Right kidney (tissue), 1 donor: ENCODE measurements around the gene CECR2.
A peak's percentile ranks its signal among the peaks of the same experiment; 100 is the strongest.

Experiments
- DNase-seq: peaks from one replicate; pipeline ENCODE4 v3.0.0-alpha.2; 2016

CECR2 gene

DNA sequence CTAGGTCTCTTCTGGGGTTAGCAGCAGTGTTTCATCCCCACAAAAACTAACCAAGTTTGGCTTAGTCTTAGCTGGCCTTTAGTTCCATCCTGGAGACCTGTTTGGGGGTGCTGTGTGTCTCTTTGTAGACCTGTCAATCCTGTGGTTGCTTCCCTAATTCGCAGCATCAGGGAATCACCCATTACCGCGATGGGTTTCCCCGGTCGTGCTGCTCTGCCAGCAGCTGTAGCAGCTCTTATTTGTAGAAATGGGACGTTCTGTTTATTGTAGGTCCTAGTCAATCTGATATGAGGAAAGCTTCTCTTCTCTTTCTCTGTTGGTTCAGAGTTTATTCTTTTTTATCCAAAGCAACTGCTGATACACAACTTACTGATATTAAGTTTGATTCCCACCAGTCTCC, 91.6 kb downstream of the CECR2 start:
- no peak for DNase-seq

DNA sequence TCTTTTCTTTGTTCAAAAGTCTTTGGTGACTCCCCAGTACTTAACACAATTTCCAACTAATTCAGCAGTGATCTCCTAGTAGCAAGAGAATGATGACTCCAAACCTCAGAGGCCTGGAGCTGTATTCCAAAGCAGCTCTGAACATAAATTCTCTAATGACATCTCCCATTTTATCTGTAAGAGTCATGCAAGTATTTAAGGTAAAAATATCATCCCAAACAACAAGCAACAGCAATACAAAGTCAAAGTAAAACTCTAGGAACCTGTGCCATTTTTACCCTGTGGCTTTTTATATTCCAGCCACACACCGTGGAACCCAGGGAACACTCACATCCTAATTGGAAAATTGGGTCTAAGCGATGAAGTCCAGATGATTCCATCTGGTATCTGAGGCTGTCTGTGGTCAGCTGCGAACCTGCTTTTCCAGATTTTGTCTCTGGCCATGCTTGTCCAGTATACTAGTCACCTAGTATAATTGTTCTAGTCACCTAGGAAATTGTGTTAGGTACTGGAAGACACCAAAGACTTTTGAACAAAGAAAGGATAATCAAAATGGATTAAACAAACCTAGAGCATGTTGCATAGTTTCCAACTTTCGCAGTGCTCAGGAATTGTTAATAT, 101.7 kb downstream of the CECR2 start:
- DNase-seq: no peak

DNA sequence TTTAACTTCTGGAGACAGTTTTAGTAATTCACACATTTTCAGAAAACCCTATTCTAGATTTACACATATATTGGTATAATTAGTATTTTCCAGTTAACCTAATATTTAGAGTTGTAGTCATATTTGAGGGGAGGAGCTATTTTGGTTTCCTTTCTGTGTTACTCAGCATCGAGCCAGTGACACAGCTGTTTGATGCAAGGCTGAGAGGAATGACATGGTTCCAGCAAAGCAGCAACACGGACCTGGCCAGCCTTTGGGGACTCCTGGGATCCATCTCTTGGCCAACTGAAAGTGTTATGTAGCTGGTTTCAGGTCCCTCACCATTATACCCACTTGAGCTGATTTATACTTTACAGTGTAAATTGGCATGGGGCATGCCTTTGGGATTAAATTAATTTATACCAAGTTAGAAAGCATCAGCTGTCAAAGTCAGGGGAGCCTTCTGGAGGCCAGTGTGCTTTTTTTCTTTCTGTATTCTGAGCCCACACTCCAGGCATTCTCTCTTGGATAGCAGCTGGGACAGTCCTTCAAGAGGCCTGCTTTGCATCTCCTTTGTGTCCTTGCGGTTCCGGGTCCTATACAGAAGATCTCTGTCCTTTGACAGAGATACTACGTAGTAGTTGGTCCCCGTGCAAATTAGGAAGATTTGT, 102.8 kb downstream of the CECR2 start:
- no peak for DNase-seq

DNA sequence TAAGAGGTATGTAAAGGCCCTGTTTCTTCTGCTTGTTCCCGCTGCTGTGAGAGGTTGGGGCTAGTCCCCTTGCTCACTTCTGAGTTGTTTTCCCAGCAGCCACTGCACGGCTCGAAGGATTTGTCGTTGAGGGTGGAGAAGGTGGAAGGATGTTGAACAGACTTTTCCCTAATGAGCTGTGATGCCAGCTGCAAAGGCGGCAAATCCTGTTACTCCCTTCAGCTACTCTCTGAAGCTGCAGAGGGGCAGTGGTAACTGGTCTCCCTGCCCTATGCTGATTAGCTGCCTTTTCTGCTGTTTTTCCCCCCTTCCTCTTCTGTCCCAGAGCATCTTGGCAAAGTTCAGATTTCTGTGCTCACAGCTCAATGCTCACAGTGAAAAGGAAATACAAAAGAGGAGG, 103.7 kb downstream of the CECR2 start:
- no peak for DNase-seq

DNA sequence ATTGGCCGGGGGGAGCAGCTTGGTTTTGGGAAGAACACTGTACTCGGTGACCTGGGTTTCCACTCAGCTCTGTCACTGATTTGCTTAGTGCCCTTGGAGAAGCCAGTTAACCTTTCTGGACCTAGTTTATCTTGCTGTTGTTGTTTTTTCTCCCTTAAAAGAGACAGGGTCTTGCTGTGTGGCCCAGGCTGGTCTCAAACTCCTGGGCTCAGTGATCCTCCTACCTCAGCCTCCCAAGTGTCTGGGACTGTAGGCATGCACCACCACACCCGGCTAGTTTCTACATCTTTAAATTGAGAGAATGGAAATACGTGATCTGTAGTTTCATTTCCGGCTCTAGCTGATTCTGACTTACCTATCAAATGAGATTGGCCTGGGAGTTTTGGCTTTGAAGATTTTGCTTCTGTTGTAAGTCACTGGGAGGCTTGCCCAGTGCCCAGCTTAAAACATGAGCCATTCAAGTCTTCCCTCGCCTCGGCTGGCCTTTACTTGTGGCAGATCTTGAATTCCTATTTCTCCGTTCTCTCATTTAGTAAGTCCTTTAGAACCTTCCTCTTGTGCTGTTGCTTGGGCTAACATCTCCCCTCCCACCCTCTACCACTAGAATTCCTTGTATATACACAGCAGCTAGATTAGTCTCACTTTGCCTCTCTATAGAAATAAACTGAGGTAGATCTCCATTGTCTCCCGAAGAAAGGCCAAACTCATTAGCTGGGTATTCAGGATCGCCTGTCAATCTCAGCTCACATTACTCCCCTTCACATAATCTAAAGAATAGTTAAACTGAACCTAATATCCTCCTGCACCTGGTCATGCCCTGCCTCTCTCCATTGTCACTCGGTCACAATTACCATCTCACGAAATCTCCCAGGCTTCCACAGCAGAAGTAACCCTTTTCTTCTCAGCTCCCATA, 106.3 kb downstream of the CECR2 start:
- no peak for DNase-seq

DNA sequence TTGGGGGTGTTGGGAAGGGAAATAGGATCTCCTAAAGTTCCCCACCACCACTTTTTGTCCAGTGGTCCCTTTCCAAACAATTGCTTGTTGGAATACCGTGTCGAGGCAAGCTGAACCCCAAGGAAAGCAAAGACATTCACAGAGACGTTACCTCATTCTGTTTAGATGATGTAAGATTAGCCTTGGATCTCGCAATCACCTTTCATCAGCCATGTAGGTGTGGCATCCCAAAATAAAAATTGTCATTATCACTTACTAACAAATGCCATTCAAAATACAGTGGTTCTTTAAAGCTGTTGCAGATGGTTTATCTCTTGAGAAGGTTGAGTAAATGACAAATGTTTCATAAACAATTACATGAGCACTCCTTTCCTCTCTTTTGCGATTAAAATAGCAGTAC, 107.6 kb downstream of the CECR2 start:
- DNase-seq: no peak

DNA sequence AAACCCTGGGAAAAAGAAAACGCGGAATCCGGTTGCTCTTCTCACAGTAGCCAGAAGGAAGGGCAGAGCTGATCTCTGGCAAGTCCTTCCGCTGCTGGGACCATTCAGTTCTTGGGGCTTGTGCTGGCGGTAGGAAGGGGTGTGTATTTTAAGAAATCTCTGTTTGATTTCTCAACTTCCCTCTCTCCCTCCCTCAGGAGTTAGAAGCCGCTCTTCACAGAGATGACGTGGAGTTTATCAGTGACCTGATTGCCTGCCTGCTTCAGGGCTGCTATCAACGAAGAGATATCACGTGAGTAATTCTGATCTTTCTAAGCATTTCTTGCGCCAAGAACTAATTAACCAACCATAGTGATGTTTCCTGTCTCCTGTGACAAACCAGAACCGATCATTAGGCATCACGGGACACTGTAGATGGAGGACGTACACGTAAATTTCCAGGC, 108.2 kb downstream of the CECR2 start:
- DNase-seq: peak; percentile 19

DNA sequence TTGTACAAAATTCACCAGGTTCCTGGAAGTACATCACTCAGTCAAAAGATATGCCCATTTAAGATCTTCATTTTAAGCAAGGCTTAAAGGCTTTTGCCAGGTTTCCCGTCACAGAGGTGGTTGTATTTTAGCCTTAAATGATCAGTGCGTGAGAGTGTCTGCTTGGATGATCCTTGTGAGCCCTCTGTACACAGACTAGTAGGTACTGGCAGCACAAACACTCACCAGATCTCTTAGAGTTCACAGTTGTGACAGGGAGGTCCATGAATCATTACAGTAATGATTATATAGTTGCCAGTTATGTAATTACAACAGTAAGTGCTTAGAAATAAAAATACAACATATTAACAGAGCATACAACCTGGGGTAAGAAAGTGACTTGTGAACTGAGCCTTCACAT, 109.9 kb downstream of the CECR2 start:
- no peak for DNase-seq

DNA sequence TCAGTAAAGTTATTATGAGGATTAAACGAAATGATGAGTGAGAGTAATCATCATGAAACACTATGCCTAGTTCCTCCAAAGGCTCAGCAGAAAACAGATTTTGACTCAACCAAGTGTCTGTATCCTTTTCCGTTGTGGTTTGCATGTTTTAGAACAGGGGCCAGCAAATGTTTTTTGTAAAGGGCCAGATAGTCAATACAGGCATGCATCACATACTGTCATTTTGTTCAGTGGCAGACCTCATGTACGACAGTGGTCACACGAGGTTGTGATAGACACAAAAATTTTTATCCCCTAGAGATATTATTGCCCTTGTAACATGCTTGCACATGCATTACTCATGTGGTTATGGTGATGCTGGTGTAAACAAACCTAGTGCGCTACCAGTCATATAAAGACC, 112.2 kb downstream of the CECR2 start:
- DNase-seq: no peak

DNA sequence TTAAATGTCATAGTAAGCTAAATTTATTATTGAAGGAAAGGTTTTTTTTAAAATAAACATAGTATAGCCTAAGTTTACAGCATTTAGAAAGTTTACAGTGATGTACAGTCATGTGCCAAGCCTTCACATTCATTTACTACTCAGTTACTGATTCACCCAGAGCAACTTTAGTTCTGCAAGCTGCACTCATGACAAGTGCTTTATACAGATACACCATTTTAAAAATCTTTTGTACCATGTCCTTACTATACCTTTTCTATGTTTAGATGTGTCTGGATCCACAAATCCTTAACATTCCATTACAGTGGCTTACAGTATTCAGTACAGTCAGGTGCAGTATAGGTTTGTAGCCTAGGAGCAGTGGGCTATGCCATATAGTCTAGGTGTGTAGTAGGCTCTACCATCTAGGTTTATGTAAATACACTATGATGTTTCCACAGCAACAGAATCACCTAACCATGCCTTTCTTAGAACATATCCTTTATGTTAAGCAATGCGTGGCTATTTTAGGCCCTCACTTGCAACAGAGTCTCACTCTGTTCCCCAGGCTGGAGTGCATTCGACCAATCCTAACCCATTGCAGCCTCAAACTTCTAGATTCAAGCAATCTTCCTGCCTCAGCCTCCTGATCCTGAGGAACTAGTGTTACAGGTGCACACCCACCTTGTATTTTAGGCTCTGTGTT, 114.6 kb downstream of the CECR2 start:
- DNase-seq: peak; percentile 30

DNA sequence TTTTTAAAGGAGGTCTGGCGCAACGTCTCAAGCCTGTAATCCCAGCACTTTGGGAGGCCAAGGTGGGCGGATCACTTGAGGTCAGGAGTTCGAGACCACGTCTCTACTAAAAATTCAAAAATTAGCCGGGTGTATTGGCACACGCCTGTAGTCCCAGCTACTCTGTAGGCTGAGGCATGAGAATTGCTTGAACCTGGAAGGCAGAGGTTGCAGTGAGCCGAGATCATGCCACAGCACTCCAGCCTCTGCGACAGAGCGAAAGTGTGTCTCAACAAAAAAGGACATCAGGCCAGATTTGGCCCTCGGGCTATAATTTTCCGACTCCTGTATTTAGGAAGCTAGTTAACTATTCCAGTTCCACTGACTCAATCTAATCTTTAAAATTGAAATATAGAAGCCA, 115.3 kb downstream of the CECR2 start:
- DNase-seq: no peak

DNA sequence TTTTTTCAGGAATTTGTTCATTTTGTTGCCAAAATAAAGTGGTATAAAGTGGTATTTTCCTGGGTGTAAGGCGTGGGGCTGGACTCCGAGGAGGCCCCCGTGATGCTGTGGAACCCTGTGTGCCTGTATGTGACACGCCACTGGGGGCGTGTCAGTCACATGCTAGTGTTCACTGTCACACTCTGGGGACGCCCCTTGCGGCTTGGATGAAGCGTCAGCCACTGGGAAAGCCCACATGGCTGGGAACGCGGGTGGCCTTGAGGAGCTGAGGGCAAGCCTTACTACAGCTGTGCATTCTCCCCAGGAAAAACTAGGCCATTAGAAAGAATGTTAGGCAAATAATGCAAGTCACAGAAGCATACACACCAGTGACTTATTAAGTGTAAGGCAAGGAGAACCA, 117.1 kb downstream of the CECR2 start:
- no peak for DNase-seq

DNA sequence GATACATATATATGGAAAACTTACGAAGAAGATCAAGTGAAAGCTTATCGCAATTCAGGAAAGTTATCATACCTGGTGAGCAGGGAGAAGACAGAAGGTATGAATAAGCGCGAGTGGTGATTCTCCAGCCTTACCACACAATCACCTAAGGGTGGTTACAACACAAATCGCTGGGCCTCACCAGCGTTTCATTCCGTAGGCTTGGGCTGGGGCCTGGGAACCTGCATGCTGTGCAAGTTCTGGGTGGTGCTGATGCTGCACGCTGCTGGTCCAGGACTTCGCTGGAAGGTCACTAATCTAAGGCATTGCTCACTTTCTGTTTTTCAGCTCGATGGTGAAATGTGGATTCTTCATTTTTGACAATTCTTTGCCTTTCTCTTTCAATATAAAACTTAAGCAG, 117.5 kb downstream of the CECR2 start:
- DNase-seq: no peak

DNA sequence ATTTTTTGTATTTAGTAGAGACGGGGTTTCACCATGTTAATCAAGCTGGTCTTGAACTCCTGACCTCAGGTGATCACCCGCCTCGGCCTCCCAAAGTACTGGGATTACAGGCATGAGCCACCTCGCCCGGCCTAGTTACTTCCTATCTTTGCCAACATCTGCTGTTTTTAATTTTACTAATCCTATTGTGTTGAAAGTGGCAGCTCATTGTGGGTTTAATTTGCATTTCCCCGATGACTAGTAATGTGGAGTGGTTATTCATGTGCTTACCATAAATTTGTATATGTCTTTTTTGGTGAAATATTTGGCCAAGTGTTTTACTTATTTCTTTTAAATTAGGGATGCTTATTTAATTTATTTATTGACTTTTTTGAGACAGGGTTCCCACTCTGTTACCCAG, 119.8 kb downstream of the CECR2 start:
- DNase-seq: no peak

DNA sequence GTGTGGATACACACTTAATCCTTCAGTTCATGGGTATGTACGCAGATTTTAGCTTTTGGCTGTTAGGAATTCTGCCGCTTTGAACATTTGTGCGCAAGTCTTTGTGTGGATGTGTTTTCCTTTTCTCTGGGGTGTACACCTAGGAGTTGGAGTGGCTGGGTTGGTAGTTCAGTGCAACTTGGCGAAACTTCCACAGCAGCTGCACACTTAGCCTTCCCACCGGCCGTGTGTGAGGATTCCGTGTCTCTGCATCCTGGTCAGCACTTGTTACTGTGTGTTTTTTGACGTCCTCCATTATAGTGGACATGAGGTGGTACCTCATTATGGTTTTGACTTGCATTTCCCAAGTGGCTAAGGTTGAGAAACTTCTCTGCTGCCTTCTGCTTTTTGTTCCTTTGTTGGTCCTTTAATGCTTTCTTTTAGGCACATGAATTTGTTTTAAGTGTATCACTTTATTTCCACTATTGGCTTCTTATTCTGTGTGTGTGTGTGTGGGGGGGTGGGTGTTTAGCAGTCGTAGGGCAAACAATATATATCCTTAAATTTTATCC, 121.9 kb downstream of the CECR2 start:
- DNase-seq: no peak

DNA sequence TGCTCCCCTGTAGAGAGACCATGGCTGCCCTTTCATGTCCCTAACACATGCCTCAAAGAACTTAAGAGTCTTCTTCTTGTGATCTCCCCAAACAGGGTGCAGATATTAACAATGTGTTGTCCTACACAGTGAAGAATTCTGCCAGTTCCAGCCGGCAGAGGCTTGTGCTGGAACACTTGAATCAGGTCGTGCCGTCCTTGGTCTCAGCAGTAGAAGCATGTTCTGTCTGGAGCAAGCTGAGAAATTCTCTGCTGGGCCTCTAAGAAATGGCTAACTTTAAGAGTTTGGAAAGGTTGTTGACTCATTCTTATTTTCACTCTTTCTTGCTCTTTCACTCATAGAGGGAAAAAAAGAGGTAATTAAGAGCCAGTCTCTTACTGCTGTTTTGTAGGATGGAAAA, 123.0 kb downstream of the CECR2 start:
- no peak for DNase-seq

DNA sequence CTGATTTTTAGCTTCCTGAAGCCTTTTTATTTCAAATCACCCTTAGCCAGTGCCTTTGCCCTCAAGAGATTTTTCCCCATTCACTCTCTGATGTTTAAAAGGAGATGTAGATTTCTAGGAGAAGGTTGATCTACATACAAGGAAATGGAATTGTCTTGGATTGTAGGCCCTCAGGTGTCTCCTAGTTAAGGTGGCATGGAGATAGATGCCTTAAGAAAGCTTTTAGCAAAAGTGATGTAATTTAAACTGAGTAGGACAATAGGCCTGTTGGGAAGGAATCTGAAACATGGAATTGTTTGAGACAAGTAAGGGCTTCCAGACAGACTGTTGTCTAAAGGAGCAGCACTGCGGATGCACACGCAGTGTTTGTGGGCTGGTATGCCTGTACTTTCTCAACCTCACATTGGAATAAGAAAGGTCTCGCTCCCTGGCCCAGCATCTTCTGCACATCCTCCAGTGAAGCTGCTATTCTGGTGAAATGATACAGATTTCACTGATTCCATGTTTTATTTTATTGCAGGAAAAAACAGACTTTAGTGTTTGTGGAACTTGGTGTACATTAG, 124.2 kb downstream of the CECR2 start:
- no peak for DNase-seq

DNA sequence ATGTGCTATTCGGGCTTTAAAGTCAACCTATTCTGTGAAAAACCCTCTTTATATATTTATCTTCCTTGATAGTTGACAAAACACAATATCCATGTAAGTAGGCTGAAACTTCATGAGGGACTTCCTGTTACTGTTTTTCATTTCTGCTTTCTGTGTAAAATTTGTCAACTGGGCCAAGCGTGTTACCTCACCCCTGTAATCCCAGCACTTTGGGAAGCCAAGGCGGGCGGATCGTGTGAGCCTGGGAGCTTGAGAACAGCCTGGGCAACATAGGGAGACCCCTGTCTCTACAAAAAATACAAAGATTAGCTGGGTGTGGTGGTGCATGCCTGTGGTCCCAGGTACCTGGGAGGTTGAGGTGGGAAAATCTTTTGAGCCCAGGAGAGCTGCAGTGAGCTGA, 127.6 kb downstream of the CECR2 start:
- no peak for DNase-seq

DNA sequence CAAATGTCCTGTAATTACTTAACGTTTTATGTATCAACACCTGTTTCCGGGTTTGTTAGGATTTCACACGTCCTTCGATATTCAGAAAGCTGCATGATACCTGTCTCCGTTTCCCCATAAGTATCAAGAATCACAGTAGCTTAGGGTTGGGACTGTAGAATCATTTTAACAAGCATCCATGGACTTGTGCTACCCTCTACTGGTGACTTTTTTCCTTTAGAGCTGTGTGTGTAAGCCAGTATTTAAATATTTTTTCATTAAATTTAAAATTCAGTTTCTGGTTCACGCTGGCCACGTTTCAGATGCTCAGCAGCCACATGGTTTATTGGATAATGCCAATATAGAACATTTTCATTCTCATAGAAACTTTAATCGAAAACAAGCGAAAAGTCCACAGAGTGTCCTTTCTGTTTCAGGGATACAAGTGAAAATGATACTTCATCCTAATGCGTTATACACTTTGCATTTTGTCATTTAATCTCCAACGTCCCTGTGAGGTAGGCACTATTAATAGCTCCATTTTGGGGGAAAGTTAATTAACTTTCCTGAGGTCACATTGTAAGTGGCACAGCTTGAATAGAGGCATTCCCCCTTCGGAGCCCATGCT, 132.5 kb downstream of the CECR2 start:
- DNase-seq: peak; percentile 38

DNA sequence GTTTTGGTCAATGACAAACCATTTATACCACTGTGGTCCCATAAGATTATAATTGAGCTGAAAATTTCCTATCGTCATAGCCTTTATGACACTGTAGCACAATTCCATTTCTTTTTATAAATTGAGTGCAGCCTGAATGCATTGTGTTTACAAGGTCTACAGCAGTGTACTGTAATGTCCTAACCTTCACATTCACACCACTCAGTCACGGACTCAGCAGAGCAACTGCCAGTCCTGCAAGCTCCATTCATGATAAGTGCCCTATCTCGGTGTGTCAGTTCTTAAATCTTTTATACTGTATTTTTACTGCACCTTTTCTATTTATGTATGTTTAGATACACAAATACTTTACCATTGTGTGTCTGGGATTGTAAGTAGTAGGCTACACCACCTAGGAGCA, 138.8 kb downstream of the CECR2 start:
- DNase-seq: no peak

DNA sequence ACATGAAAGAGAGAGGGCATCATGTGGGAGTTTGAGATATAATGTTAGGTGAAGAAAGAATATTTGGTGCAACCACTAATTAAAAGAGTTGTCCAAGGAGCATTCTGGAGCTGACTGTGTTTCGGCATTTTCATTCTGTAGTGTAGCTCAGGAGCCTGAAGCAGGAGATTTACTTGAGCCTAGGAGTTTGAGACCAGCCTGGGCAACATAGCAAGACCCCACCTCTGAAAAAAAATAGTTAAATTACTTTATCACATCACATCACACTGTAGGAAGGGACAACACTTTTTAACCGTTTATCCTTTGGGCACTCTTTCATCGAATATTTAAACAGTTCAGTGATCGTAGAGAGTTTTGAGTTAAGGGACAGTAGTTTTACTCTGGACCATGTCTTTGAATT, 143.7 kb downstream of the CECR2 start:
- DNase-seq: no peak

DNA sequence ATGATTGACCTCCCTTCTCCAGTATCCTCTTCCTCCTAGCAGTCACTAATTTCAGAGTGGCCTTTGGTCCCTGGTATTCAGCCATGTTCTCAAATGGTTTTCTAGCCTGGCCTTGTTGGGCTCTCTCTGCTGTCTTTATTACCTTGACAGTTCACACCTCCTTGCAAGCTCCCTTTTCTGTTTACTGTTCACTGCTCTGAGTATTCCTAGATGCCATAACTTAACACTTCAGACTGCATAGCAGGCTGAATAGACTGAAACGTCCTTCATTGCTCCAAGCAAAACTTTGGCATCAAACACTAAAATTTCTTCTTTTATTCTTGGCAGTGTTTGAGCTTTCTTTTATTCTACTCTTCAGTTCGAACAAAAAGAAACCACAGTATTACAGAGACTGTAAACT, 144.4 kb downstream of the CECR2 start:
- DNase-seq: no peak
